NCI-H69 (cell line): Measurements from ENCODE around the gene KRTAP13-2.

Experiments used
- DNase-seq: peaks from one replicate; lab custom pipeline; 2025; lab: John Stamatoyannopoulos, UW

KRTAP13-2 gene

GRCh38 chr21:30372139-30372770 is at the start of gene KRTAP13-2:
Gene KRTAP13-2 (minus strand): TSS chr21:30372271. CDS start chr21:30372213, 58 bp downstream.
- DNase-seq = no peak

GRCh38 chr21:30415993-30416392 is 43.9 kb upstream of the KRTAP13-2 start:
- DNase-seq = no peak

DNA sequence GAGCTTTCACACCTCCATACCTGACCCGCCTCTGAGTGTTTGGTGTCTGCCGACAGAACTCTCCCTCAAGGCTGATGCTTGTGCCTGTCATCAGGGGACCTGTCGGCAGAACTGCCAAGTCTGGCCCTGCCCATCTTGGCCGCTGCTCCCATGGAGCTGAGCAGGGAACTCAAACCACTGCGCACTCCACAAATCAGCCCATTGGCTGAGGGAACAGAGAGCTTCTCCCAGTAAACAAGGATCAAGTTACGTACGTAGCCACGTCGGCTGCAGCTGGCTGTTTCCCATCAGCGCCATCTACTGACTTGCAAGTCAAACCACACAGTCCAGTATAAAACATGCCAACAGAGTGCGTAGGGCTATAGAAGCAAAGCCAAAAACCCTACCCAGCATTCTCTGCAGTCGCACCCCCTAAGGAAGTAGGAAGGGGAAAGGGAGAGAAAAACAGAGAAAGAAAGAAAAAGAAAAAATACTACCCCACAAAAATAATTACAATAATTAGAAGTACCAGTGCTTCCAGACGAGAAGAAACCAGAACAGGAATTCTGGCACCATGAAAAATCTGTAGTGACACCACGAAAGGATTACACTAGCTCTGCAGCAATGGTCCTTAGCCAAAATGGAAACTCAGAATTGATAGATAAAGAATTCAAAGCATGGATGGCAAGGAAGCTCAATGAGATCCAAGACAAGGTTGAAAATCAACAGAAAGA is 36.9 kb upstream of the KRTAP13-2 start:
- peak; percentile 97 for DNase-seq

GRCh38 chr21:30395731-30396130 is 23.7 kb upstream of the KRTAP13-2 start, which contains the start of gene KRTAP13-1:
Gene KRTAP13-1 (plus strand): TSS chr21:30396031. CDS start chr21:30396087, 56 bp downstream.
- peak; percentile 80 for DNase-seq

DNA sequence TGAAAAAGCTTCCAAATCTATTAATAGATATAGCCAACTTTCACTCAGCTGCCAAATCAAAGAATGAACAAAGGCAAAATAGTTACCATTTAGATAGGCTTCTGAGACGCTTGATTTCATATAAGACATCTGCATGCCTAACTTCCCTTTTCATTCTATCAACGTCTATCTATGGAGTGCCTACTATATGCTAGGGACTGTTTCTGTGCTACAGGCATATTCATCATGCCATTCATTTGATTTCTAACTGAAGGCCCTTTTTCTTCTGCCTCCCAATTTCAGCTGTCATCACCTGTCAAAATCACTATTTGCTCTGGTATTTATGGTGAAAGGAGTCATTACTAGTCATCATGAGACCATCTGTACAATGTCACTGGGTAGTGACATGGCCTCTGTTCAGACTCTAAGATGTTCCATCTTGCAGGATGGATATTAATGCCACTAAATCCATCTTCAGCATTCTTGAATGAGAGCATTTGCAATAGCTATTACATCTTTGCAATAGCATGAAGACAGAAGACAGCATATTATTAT is 19.5 kb upstream of the KRTAP13-2 start:
- DNase-seq = no peak

- DNase-seq = no peak
Observed at GRCh38 chr21:30382201-30382600, 10.1 kb upstream of the KRTAP13-2 start.

GRCh38 chr21:30355906-30356305 is 16.2 kb downstream of the KRTAP13-2 start:
- DNase-seq = no peak

DNA sequence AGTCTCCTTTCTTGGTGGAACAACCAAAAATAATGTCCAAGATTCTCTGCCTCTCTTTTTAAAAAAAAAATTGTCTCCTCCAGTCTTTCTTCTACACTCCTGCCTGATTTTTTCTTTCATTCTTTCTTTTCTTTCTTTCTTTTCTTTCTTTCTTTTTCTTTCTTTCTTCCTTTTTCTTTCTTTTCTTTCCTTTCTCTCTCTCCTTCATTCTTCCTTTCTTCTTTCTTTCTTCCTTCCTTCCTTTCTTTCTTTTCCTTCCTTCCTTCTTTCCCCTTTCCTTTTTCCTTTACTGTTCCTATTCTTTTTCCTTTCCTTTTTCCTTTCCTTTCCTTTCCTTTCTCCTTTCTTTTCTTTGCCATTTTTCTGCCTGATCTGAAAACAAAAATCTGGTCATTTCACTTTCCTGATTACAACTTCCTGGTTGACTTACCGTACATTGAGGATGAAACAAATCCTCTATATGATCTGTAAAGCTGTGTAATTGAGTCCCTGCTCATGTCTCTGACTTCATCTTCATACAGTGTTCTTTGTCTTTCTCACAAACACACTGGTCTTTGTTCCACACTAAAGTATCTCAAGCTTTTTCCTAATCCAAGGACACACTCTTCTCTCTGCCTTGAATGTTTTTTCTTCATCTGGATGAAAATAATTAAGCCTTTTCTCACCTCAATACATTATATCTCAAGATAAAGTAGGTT is 17.6 kb downstream of the KRTAP13-2 start:
- DNase-seq = no peak

- no peak for DNase-seq
Observed at GRCh38 chr21:30351534-30351933, 20.5 kb downstream of the KRTAP13-2 start.

GRCh38 chr21:30349572-30349971 is 22.5 kb downstream of the KRTAP13-2 start:
- peak; percentile 43 for DNase-seq

DNA sequence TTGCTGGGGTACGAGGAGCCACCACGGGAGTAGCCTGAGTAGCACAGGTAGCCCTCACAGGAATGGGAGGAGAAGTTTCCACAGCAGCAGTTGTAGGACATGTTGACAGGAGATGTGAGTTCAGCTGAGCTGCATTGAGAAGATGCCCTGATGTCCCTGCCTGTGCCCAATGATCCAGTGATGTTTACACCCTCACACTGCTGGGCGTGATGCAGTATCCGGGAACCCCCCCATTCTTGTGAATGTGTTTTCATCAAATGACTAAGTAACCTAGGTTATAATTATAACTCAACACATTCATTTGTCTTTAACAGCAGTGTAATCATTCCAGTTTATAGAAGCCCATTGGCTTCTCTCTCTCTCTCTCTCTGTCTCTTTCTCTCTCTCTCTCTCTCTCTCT is 23.6 kb downstream of the KRTAP13-2 start, which contains the start of gene KRTAP23-1:
KRTAP23-1 (minus strand) TSS at position 101 of the 400 bp plus-strand sequence; CDS start at position 101, 0 bp downstream.
- DNase-seq = peak; percentile 51

- DNase-seq = no peak
Observed at GRCh38 chr21:30345014-30345413, 27.1 kb downstream of the KRTAP13-2 start.

GRCh38 chr21:30340714-30341573 is 31.1 kb downstream of the KRTAP13-2 start:
- peak; percentile 61 for DNase-seq

DNA sequence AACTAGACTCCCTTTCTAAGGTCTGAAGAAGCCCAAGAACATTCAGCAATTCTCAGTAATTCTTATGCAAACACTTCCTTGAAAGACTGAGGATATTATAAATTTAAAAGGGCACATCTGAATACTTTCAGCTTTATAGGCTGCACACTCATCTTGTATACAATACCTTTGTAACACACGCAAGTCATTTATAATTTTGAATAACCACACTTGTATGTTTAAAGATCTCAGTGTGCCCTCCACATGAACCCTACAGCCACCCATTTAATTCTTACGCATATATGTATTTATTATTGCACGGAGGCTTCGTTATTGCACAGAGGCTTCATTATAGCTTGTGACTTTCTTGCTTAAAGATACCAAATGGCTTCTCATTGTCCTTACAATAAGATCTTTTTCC is 33.4 kb downstream of the KRTAP13-2 start:
- DNase-seq = no peak

GRCh38 chr21:30337772-30338171 is 34.3 kb downstream of the KRTAP13-2 start:
- no peak for DNase-seq

DNA sequence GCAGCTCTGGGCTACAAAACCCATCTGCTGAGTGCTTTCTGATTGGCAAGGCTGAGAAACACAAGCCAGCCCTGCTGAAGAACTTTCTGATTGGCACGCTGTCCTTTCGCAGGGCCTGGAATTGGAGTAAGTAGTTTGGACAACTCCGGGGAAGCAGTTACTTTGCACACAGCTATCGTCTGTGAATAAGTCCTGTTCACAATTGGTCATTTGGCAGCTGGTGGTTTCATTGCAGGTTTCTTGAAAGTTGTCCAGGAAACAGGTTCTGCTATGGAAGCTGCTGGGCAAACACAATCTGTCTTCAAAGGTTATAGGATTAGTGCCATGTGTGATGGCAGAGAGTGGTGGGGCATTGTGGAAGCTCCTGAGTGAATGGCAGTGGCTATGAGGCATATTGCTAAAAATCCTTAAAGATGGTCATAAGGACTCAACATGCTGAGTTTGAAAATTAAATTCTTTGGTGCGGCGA is 34.8 kb downstream of the KRTAP13-2 start, which contains the start of gene KRTAP27-1:
KRTAP27-1 (minus strand) TSS at position 419 of the 469 bp plus-strand sequence; CDS start at position 393, 26 bp downstream.
- DNase-seq = no peak

GRCh38 chr21:30336596-30336995 is 35.5 kb downstream of the KRTAP13-2 start:
- no peak for DNase-seq

DNA sequence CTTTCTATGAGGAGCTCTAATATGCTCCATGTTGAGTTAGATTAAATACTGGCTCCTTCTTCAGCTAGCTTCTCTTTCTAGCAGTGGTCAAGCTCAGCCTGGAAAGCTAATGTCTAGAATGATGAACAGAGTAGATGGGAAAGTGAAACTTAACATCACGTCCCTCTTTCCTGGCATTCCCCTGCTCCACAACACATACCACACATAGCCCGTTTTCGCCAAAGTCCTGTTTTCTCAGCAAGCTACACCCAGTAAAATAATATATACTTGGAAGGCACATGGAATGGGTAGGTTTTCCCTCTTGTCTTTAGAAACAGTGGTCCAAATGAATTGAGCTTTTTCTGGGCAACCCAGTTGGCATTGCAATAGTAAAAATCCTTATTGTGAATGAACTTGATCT is 38.3 kb downstream of the KRTAP13-2 start:
- no peak for DNase-seq

DNA sequence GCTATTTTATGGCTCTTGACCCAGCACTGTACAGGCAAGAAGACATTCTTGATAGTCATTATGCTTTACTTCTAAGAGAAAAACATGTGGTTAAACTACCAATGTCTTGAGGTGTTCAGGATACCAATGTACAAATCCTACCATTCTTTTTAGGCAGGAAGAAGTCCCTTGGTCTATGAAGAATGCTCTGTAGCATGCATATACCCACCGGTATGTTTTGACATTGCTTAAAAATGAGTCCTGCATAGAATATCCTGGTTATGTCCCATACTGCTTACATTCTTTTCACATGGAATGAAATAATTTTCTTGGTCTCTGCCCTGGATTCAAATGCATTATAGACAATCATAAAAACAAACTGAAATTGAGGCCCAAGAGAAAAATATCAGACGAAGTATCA is 39.4 kb downstream of the KRTAP13-2 start:
- no peak for DNase-seq

GRCh38 chr21:30329203-30329875 is 42.7 kb downstream of the KRTAP13-2 start:
- DNase-seq = no peak

DNA sequence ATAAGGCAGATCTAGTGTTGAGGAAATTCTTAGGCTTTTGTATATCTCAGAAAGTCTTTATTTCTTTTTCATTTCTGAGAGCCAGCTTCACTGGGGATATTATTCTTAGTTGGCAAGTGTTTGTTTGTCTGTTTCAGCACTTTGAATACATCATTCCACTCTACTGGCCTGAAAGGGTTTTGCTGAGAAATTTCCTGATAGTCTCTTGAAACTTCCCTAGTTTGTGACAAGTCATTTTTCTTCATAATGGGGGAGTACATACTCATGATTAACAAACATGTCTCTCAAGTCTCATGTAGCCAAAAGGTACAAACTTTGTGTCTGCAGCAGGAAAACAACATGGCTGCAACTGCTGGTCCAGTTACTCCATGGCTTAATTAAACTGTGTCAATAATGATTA is 45.7 kb downstream of the KRTAP13-2 start:
- DNase-seq = no peak
